Measurements from ENCODE around the gene CCDC171. TPM values are rescaled to one million over a fixed set of nuclear protein-coding genes. Genes with fewer than 3 reads are reported as not detected.
A peak's percentile ranks its signal among the peaks of the same experiment; 100 is the strongest.

CCDC171 gene
- total RNA-seq, 1 experiment from 2014 or later = 2.4 TPM

DNA sequence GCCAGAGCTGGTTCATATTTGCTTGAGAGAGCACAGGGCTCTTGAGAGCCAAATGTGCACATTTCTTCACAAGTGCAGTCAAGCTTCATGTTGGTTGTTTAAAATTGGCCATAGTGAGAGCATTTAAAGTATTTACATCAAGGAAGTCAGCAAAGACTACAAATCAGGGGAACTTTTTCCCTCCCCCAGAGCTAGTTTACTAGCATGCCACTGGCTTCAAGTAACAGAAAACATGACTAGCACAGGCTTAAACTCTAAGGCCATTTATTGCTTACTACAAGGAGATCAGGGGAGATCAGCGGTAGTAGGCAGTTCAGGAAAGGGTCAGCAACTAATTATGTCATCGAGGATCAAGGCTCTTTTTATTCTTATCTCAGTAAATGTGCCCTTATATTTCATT lies 11.0 kb upstream of the CCDC171 start:
- Histone ChIP-seq H3K23me2 (ENCODE audit: insufficient read length, low read depth, low read length, poor library complexity, severe bottlenecking) (no peaks in the 10 kb centered on the region), H3K4me2 (ENCODE audit: insufficient read depth, insufficient read length, low read length) (no peak overlapping the region), H3K18ac (ENCODE audit: insufficient read length, low read depth, low read length) (no peak overlapping the region), H2BK15ac (ENCODE audit: low read depth, low read length) (no peak overlapping the region), H3K27ac (ENCODE audit: insufficient read length, low read depth, low read length) (no peak overlapping the region), H3K14ac (ENCODE audit: insufficient read depth, low read length) (no peak overlapping the region), H3T11ph (ENCODE audit: low read length) (no peak overlapping the region), H2BK20ac (ENCODE audit: low read depth, low read length, poor library complexity, severe bottlenecking) (no peak overlapping the region), H2BK12ac (ENCODE audit: insufficient read length, low read depth, low read length) (no peak overlapping the region), H3K4me1 (ENCODE audit: insufficient read depth, low read length) (no peaks in the 10 kb centered on the region), H4K5ac (ENCODE audit: insufficient read length, low read depth, low read length) (no peak overlapping the region), H3K9me3 (ENCODE audit: control insufficient read depth, low read depth, low read length) (no peaks in the 10 kb centered on the region), H3K4ac (ENCODE audit: low read depth, low read length) (no peak overlapping the region), H2BK5ac (ENCODE audit: insufficient read length, low read length) (no peak overlapping the region), H3K27me3 (ENCODE audit: insufficient read depth, low read length) (no peaks in the 10 kb centered on the region), H3K79me1 (ENCODE audit: insufficient read depth, low read depth, low read length, poor library complexity, severe bottlenecking) (no peaks in the 10 kb centered on the region), H4K91ac (ENCODE audit: insufficient read length, low read depth, low read length) (no peak overlapping the region), H2BK120ac (ENCODE audit: low read depth, low read length, poor library complexity, severe bottlenecking) (no peak overlapping the region), H3K56ac (ENCODE audit: insufficient read length, low read depth, low read length) (no peak overlapping the region), H3K79me2 (ENCODE audit: insufficient read depth, low read length) (no peaks in the 10 kb centered on the region), H4K8ac (replicated peaks; ENCODE audit: insufficient read length, low read depth, low read length) (no peak overlapping the region), H4K20me1 (ENCODE audit: control insufficient read depth, insufficient read depth, insufficient read length) (no peaks in the 10 kb centered on the region), H3K23ac (ENCODE audit: insufficient read length, low read depth, low read length) (no peak overlapping the region), H2AK5ac (ENCODE audit: insufficient read length, low read length) (no peak overlapping the region), H2AFZ (ENCODE audit: low read length) (peak overlapping the region; percentile 36), H3K9ac (ENCODE audit: extremely low read depth, insufficient read length, low read length) (no peak overlapping the region)
- Mint-ChIP-seq H3K27me3 (ENCODE audit: low read depth) (no peaks in the 10 kb centered on the region), H3K4me1 (no peaks in the 10 kb centered on the region; a peak in 1 of 4 replicates), H3K36me3 (ENCODE audit: insufficient read depth in 1 of 3, low read depth in 3 of 3) (no peaks in the 10 kb centered on the region; a peak in 1 of 7 replicates), H3K27ac (peak overlapping the region in 1 of 3 experiments; percentile 31; a peak in 2 of 7 replicates), H3K9me3 (peaks cover 2 to 3% of the 10 kb centered on the region in 2 experiments; a peak in 1 of 5 replicates), H3K4me3 (no peak overlapping the region)
- no CpG with 5 or more reads among the region's 2 CpGs for WGBS (ENCODE audit: extremely low coverage, insufficient read length, low lambda C conversion rate)
- no peak for DNase-seq
- TF ChIP-seq, protein P1, sequence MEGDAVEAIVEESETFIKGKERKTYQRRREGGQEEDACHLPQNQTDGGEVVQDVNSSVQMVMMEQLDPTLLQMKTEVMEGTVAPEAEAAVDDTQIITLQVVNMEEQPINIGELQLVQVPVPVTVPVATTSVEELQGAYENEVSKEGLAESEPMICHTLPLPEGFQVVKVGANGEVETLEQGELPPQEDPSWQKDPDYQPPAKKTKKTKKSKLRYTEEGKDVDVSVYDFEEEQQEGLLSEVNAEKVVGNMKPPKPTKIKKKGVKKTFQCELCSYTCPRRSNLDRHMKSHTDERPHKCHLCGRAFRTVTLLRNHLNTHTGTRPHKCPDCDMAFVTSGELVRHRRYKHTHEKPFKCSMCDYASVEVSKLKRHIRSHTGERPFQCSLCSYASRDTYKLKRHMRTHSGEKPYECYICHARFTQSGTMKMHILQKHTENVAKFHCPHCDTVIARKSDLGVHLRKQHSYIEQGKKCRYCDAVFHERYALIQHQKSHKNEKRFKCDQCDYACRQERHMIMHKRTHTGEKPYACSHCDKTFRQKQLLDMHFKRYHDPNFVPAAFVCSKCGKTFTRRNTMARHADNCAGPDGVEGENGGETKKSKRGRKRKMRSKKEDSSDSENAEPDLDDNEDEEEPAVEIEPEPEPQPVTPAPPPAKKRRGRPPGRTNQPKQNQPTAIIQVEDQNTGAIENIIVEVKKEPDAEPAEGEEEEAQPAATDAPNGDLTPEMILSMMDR (conservative IDR thresholded peaks at IDR 0.05) = no peak

Measured in H9 (cell line).